HG02571 (cell line): Measurements from ENCODE around the gene APAF1.
"Not testable (repeated sequence)": the region's sequence is repeated elsewhere in the genome, so short reads cannot be mapped to it uniquely, and the experiment has no call there.

Experiments
- ATAC-seq: cut with Tn5 transposase; IDR thresholded peaks from one replicate; pipeline ENCODE4 v1.9.1; 2021; ENCODE audit warnings: mild to moderate bottlenecking, moderate library complexity; ENCODE audit not compliant: unreplicated experiment

The APAF1 gene

GRCh38 chr12:98755855-98756254 is 110.8 kb downstream of the APAF1 start:
- ATAC-seq: not testable (repeated sequence)

GRCh38 chr12:98757455-98757854 is 112.4 kb downstream of the APAF1 start:
- ATAC-seq: no peak

- ATAC-seq: no peak
Measured at GRCh38 chr12:98758331-98758730, 113.2 kb downstream of the APAF1 start.

GRCh38 chr12:98763656-98764055 is 118.6 kb downstream of the APAF1 start:
- ATAC-seq: no peak

- ATAC-seq: no peak
Measured at GRCh38 chr12:98767248-98767647, 122.2 kb downstream of the APAF1 start.

GRCh38 chr12:98769068-98769467 is 124.0 kb downstream of the APAF1 start:
- ATAC-seq: no peak

GRCh38 chr12:98770230-98770629 is 125.1 kb downstream of the APAF1 start:
- no peak for ATAC-seq

- ATAC-seq: no peak
Measured at GRCh38 chr12:98771811-98772752, 127.0 kb downstream of the APAF1 start.

- ATAC-seq: no peak
Measured at GRCh38 chr12:98772818-98773217, 127.7 kb downstream of the APAF1 start.

- ATAC-seq: no peak
Measured at GRCh38 chr12:98780261-98780660, 135.2 kb downstream of the APAF1 start.

- no peak for ATAC-seq
Measured at GRCh38 chr12:98783420-98783819, 138.3 kb downstream of the APAF1 start.
